ENCODE data around the gene SSBP4. TPM values are rescaled to one million over a fixed set of nuclear protein-coding genes. Genes with fewer than 3 reads are reported as not detected.

SSBP4 gene
- total and polyA plus RNA-seq, 2 of the 8 experiments (the other 6 are each of a cell fraction or from before 2014, with no cell fraction given) = 26.4 to 33.7 TPM

GRCh38 chr19:18435178-18435841, 16.1 kb downstream of the SSBP4 start (continued):
- no peak for TF ChIP-seq KDM1A (IDR thresholded peaks at IDR 0.05; ENCODE audit: borderline replicate concordance, low read length)
- no peak for TF ChIP-seq SP4 (IDR thresholded peaks at IDR 0.05; ENCODE audit: low read length)
- no peak for TF ChIP-seq HDAC2 (IDR thresholded peaks at IDR 0.05; ENCODE audit: borderline replicate concordance in 1 of 2, low read depth in 2 of 2, low read length in 2 of 2)
- TF ChIP-seq SUZ12 (IDR thresholded peaks at IDR 0.05; ENCODE audit: low read length) = no peak
- no peak for TF ChIP-seq SP1 (IDR thresholded peaks at IDR 0.05; ENCODE audit: low read depth, low read length)
- TF ChIP-seq, protein P1, sequence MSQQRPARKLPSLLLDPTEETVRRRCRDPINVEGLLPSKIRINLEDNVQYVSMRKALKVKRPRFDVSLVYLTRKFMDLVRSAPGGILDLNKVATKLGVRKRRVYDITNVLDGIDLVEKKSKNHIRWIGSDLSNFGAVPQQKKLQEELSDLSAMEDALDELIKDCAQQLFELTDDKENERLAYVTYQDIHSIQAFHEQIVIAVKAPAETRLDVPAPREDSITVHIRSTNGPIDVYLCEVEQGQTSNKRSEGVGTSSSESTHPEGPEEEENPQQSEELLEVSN (IDR thresholded peaks at IDR 0.05) = no peak
- no peak for TF ChIP-seq CBX8 (IDR thresholded peaks at IDR 0.05; ENCODE audit: borderline replicate concordance, low read depth, low read length)

Measured in H1 (cell line).